ENCODE measurements around the gene SCAF1.

DNA sequence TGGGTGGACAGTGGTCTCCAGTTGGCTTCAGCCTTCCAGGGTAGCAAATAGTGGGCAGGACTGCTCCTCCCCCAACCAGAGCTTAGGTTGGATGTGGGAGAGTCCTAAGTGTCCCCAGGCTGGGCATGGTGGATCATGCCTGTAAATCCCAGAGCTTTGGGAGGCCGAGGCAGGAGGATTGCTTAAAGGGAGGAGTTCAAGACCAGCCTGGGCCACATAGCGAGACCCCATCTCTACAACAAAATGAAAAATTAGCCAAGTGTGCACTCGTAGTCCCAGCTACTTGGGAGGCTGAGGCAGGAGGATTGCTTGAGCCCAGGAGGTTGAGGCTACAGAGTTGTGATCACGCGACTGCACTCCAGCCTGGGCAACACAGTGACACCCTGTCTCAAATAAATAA, 9.4 kb upstream of the SCAF1 start:
- TF ChIP-seq, protein P1, sequence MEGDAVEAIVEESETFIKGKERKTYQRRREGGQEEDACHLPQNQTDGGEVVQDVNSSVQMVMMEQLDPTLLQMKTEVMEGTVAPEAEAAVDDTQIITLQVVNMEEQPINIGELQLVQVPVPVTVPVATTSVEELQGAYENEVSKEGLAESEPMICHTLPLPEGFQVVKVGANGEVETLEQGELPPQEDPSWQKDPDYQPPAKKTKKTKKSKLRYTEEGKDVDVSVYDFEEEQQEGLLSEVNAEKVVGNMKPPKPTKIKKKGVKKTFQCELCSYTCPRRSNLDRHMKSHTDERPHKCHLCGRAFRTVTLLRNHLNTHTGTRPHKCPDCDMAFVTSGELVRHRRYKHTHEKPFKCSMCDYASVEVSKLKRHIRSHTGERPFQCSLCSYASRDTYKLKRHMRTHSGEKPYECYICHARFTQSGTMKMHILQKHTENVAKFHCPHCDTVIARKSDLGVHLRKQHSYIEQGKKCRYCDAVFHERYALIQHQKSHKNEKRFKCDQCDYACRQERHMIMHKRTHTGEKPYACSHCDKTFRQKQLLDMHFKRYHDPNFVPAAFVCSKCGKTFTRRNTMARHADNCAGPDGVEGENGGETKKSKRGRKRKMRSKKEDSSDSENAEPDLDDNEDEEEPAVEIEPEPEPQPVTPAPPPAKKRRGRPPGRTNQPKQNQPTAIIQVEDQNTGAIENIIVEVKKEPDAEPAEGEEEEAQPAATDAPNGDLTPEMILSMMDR (IDR thresholded peaks at IDR 0.05), result no peak
- TF ChIP-seq POLR2A (IDR thresholded peaks at IDR 0.05), result no peak
